Measurements from ENCODE around the gene FBXO4. TPM values are rescaled to one million over a fixed set of nuclear protein-coding genes. Genes with fewer than 3 reads are reported as not detected.

Gene FBXO4
- total RNA-seq, 1 experiment from 2014 or later = 18.4 TPM

DNA sequence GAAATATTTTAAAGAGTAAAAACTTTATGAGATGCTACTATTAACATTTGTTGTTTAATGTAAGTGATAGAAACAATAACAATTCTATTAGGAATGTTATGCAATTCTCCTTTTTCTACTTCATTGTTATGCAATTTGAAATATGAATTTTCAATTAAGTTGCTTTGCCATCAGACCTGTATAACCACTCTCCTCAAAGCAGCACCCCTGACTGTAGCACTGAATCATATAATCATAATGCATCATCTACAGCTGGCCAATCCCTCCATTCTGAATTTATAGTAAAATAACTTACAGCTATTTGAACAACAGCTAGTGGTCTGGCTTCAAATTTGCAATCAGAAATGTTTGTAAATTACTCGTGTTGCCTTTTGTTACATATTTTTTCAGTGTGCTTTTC is 29.2 kb downstream of the FBXO4 start:
- POLR2A ChIA-PET = no interaction called here
- H3K9me3 Mint-ChIP-seq (ENCODE audit: unreplicated experiment) = peaks cover 15% of the 10 kb centered on the region
- DNase-seq (ENCODE audit: unreplicated experiment) = no peak
- no peaks in the 10 kb centered on the region for H3K4me1 Mint-ChIP-seq (ENCODE audit: insufficient read depth, unreplicated experiment)
- intact Hi-C loops (cut with micrococcal nuclease) = no loop called here
- H3K36me3 Mint-ChIP-seq (ENCODE audit: insufficient read depth, unreplicated experiment) = no peaks in the 10 kb centered on the region
- H3K4me3 Mint-ChIP-seq (ENCODE audit: unreplicated experiment) = no peak overlapping the region
- TF ChIP-seq, protein P1, sequence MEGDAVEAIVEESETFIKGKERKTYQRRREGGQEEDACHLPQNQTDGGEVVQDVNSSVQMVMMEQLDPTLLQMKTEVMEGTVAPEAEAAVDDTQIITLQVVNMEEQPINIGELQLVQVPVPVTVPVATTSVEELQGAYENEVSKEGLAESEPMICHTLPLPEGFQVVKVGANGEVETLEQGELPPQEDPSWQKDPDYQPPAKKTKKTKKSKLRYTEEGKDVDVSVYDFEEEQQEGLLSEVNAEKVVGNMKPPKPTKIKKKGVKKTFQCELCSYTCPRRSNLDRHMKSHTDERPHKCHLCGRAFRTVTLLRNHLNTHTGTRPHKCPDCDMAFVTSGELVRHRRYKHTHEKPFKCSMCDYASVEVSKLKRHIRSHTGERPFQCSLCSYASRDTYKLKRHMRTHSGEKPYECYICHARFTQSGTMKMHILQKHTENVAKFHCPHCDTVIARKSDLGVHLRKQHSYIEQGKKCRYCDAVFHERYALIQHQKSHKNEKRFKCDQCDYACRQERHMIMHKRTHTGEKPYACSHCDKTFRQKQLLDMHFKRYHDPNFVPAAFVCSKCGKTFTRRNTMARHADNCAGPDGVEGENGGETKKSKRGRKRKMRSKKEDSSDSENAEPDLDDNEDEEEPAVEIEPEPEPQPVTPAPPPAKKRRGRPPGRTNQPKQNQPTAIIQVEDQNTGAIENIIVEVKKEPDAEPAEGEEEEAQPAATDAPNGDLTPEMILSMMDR (IDR thresholded peaks at IDR 0.05; ENCODE audit: unreplicated experiment) = no peak
- CTCF ChIA-PET = interaction anchor here (0.8 kb wide), 1 partner anchor 103 kb away, joined by 3 read pairs; no protein-coding TSS in a partner anchor
- H3K27ac Mint-ChIP-seq (ENCODE audit: low read depth, unreplicated experiment) = no peak overlapping the region
- BruUV-seq (replicated peaks) = no TSS peak
- no peaks in the 10 kb centered on the region for H3K27me3 Mint-ChIP-seq (ENCODE audit: insufficient read depth, unreplicated experiment)

DNA sequence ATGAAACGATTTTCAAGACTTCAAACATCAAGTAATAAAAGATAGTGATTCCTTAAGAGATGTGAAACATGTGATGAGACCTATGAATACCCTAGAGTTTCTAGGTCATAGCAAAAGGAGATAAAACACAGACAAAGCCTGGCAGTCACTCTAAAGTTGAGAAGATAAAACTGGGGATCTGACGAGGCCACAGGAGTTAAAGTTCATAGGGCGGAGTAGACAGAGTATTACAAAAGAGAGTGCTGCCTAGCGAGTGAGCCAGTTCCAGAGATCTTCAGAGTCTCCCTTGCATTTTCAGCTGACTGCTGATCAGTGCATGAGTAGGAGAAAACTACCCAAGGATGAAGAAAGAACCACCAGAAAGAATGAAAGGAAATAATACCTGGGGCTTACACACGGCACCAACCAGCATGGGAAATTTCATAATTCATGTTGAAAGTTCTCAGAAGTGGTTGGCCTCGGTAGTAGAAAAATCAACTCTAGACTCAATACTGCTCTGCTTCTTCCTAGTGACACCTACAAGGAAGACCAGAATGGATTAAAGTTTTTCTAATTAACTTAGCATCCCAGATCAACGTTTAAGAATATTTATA is 30.4 kb downstream of the FBXO4 start:
- intact Hi-C loops (cut with micrococcal nuclease) = no loop called here
- no peaks in the 10 kb centered on the region for H3K4me1 Mint-ChIP-seq (ENCODE audit: insufficient read depth, unreplicated experiment)
- H3K27me3 Mint-ChIP-seq (ENCODE audit: insufficient read depth, unreplicated experiment) = no peaks in the 10 kb centered on the region
- H3K4me3 Mint-ChIP-seq (ENCODE audit: unreplicated experiment) = no peak overlapping the region
- ChIA-PET POLR2A (no interaction called here), CTCF (no interaction called here)
- TF ChIP-seq, protein P1 (IDR thresholded peaks at IDR 0.05; ENCODE audit: unreplicated experiment) = no peak
- H3K27ac Mint-ChIP-seq (ENCODE audit: low read depth, unreplicated experiment) = no peak overlapping the region
- no peaks in the 10 kb centered on the region for H3K36me3 Mint-ChIP-seq (ENCODE audit: insufficient read depth, unreplicated experiment)
- BruUV-seq (replicated peaks) = no TSS peak
- H3K9me3 Mint-ChIP-seq (ENCODE audit: unreplicated experiment) = peaks cover 10% of the 10 kb centered on the region
- no peak for DNase-seq (ENCODE audit: unreplicated experiment)

DNA sequence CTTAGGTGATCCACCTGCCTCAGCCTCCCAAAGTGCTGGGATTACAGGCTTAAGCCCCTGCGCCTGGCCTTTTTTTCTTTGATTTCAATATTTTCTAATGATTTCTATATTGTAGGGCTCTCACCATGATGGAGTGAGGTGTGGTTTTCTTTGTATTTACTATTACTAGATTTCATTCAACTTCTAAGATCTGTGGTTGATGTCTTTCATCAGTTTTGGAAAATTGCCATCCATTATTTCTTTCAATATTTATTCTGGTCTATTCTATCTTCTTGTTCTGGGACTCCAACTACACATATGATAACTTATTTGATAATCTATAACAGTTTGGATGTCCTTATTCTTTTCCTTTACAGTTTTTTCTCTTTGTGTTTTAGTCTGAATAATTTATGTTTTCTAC is 31.9 kb downstream of the FBXO4 start:
- no peak for DNase-seq (ENCODE audit: unreplicated experiment)
- Mint-ChIP-seq H3K4me1 (ENCODE audit: insufficient read depth, unreplicated experiment) (no peaks in the 10 kb centered on the region), H3K27ac (ENCODE audit: low read depth, unreplicated experiment) (no peak overlapping the region), H3K9me3 (ENCODE audit: unreplicated experiment) (peaks cover 15% of the 10 kb centered on the region), H3K4me3 (ENCODE audit: unreplicated experiment) (no peak overlapping the region), H3K36me3 (ENCODE audit: insufficient read depth, unreplicated experiment) (no peaks in the 10 kb centered on the region), H3K27me3 (ENCODE audit: insufficient read depth, unreplicated experiment) (no peaks in the 10 kb centered on the region)
- TF ChIP-seq, protein P1 (IDR thresholded peaks at IDR 0.05; ENCODE audit: unreplicated experiment) = no peak
- intact Hi-C loops (cut with micrococcal nuclease) = no loop called here
- CTCF ChIA-PET = no interaction called here
- BruUV-seq (replicated peaks) = no TSS peak
- POLR2A ChIA-PET = no interaction called here

DNA sequence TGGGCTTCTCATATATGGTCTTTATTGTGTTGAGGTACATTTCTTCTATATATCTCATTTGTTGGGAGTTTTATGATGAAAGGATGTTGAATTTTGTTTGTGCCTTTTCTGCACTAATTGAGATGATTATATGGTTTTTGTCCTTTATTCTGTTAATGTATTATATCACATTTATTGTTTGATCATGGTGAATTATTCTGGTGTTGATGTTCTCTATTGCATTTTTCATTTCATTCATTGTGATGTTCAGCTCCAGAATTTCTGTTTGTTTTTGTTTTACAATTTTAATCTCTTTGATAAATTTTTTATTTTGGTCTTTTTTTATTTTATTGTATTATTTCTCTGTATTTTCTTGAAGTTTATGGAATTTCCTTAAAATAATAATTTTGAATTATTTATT is 35.4 kb downstream of the FBXO4 start:
- intact Hi-C loops (cut with micrococcal nuclease) = no loop called here
- ChIA-PET POLR2A (no interaction called here), CTCF (no interaction called here)
- no peaks in the 10 kb centered on the region for H3K4me1 Mint-ChIP-seq (ENCODE audit: insufficient read depth, unreplicated experiment)
- no TSS peak for BruUV-seq (replicated peaks)
- H3K4me3 Mint-ChIP-seq (ENCODE audit: unreplicated experiment) = no peak overlapping the region
- no peaks in the 10 kb centered on the region for H3K27me3 Mint-ChIP-seq (ENCODE audit: insufficient read depth, unreplicated experiment)
- H3K36me3 Mint-ChIP-seq (ENCODE audit: insufficient read depth, unreplicated experiment) = no peaks in the 10 kb centered on the region
- peaks cover 15% of the 10 kb centered on the region for H3K9me3 Mint-ChIP-seq (ENCODE audit: unreplicated experiment)
- TF ChIP-seq, protein P1 (IDR thresholded peaks at IDR 0.05; ENCODE audit: unreplicated experiment) = no peak
- H3K27ac Mint-ChIP-seq (ENCODE audit: low read depth, unreplicated experiment) = no peak overlapping the region
- DNase-seq (ENCODE audit: unreplicated experiment) = no peak

Data from MCF 10A (cell line).